ENCODE measurements around the gene ESRRG.

ESRRG gene

GRCh38 chr1:216482620-216483019, 240.6 kb downstream of the ESRRG start:
- H2AK5ac ChIP-seq (ENCODE audit: low read depth, low read length) = no peak overlapping the region
- no peak overlapping the region for H2BK15ac ChIP-seq (ENCODE audit: low read length)
- H3K4me1 ChIP-seq (ENCODE audit: control insufficient read depth in 2 of 2, insufficient read depth in 1 of 2, low read depth in 1 of 2, low read length in 2 of 2) = no peaks in the 10 kb centered on the region
- H2BK5ac ChIP-seq (ENCODE audit: low read length) = no peak overlapping the region
- no peak overlapping the region for H2AFZ ChIP-seq (ENCODE audit: low read length)
- no peak overlapping the region for H3K4me3 ChIP-seq (ENCODE audit: low read length in 2 of 2)
- H3K23ac ChIP-seq (ENCODE audit: low read depth, low read length, poor library complexity) = no peak overlapping the region
- no peak overlapping the region for H2BK12ac ChIP-seq (ENCODE audit: low read length)
- no peaks in the 10 kb centered on the region for H3K79me1 ChIP-seq (ENCODE audit: low read depth, low read length)
- no peak overlapping the region for H3K27ac ChIP-seq (replicated peaks; ENCODE audit: low read length)
- H4K91ac ChIP-seq (ENCODE audit: low read depth, low read length, poor library complexity) = no peak overlapping the region
- no peak overlapping the region for H3K18ac ChIP-seq (ENCODE audit: low read length)
- peaks cover 0 to 3% of the 10 kb centered on the region in 2 donors for H3K9me3 ChIP-seq (replicated peaks in 1 of 2; ENCODE audit: control insufficient read depth in 2 of 2, insufficient read depth in 1 of 2, low read depth in 1 of 2, low read length in 2 of 2)
- H3K27me3 ChIP-seq (ENCODE audit: control insufficient read depth in 3 of 3, insufficient read depth in 3 of 3, low read depth in 1 of 3, low read length in 3 of 3) = peaks cover 0 to 2% (median 0%) of the 10 kb centered on the region in 3 experiments
- H2BK120ac ChIP-seq (ENCODE audit: low read depth, low read length) = no peak overlapping the region
- no peak overlapping the region for H3K9ac ChIP-seq (ENCODE audit: low read depth, low read length, poor library complexity)
- H3K36me3 ChIP-seq (replicated peaks in 1 of 2; ENCODE audit: control insufficient read depth in 2 of 2, insufficient read depth in 2 of 2, low read length in 2 of 2) = no peaks in the 10 kb centered on the region
- H3K4ac ChIP-seq (ENCODE audit: low read length) = no peak overlapping the region
- H3K4me2 ChIP-seq (ENCODE audit: insufficient read depth, low read length, poor library complexity, severe bottlenecking) = no peak overlapping the region
- no peak for DNase-seq (ENCODE audit: low spot score)
- no peak overlapping the region for H4K8ac ChIP-seq (ENCODE audit: low read depth, low read length)
- H3K14ac ChIP-seq (ENCODE audit: low read length) = no peak overlapping the region
- WGBS, 2 donors (ENCODE audit: extremely low coverage in 2 of 2, insufficient read length in 2 of 2, insufficient replicate concordance in 1 of 2) = no CpG with 5 or more reads among the region's 3 CpGs

GRCh38 chr1:216478238-216478637, 245.0 kb downstream of the ESRRG start:
- Histone ChIP-seq H4K8ac (ENCODE audit: low read depth, low read length) (no peak overlapping the region), H2AK5ac (ENCODE audit: low read depth, low read length) (no peak overlapping the region), H3K27ac (replicated peaks; ENCODE audit: low read length) (no peak overlapping the region), H2BK5ac (ENCODE audit: low read length) (no peak overlapping the region), H2BK120ac (ENCODE audit: low read depth, low read length) (no peak overlapping the region), H3K9ac (ENCODE audit: low read depth, low read length, poor library complexity) (no peak overlapping the region), H3K4me2 (ENCODE audit: insufficient read depth, low read length, poor library complexity, severe bottlenecking) (no peak overlapping the region), H2BK15ac (ENCODE audit: low read length) (no peak overlapping the region), H3K18ac (ENCODE audit: low read length) (no peak overlapping the region), H3K4me1 (ENCODE audit: control insufficient read depth in 2 of 2, insufficient read depth in 1 of 2, low read depth in 1 of 2, low read length in 2 of 2) (no peaks in the 10 kb centered on the region), H3K27me3 (ENCODE audit: control insufficient read depth in 3 of 3, insufficient read depth in 3 of 3, low read depth in 1 of 3, low read length in 3 of 3) (peaks cover 0 to 2% (median 0%) of the 10 kb centered on the region in 3 experiments), H3K4ac (ENCODE audit: low read length) (no peak overlapping the region), H3K23ac (ENCODE audit: low read depth, low read length, poor library complexity) (no peak overlapping the region), H3K4me3 (ENCODE audit: low read length in 2 of 2) (no peak overlapping the region), H2BK12ac (ENCODE audit: low read length) (no peak overlapping the region), H2AFZ (ENCODE audit: low read length) (no peak overlapping the region), H3K36me3 (replicated peaks in 1 of 2; ENCODE audit: control insufficient read depth in 2 of 2, insufficient read depth in 2 of 2, low read length in 2 of 2) (no peaks in the 10 kb centered on the region), H3K14ac (ENCODE audit: low read length) (no peak overlapping the region), H3K9me3 (replicated peaks in 1 of 2; ENCODE audit: control insufficient read depth in 2 of 2, insufficient read depth in 1 of 2, low read depth in 1 of 2, low read length in 2 of 2) (no peaks in the 10 kb centered on the region), H4K91ac (ENCODE audit: low read depth, low read length, poor library complexity) (no peak overlapping the region), H3K79me1 (ENCODE audit: low read depth, low read length) (no peaks in the 10 kb centered on the region)
- no peak for DNase-seq (ENCODE audit: low spot score)
- no CpG with 5 or more reads among the region's 8 CpGs for WGBS, 2 donors (ENCODE audit: extremely low coverage in 2 of 2, insufficient read length in 2 of 2, insufficient replicate concordance in 1 of 2)

- no peak overlapping the region for H2BK5ac ChIP-seq (ENCODE audit: low read length)
- H2AFZ ChIP-seq (ENCODE audit: low read length) = no peak overlapping the region
- no peaks in the 10 kb centered on the region for H3K9me3 ChIP-seq (replicated peaks in 1 of 2; ENCODE audit: control insufficient read depth in 2 of 2, insufficient read depth in 1 of 2, low read depth in 1 of 2, low read length in 2 of 2)
- no peak overlapping the region for H2BK12ac ChIP-seq (ENCODE audit: low read length)
- no peak overlapping the region for H3K18ac ChIP-seq (ENCODE audit: low read length)
- no peak overlapping the region for H3K14ac ChIP-seq (ENCODE audit: low read length)
- DNase-seq (ENCODE audit: low spot score) = no peak
- H4K8ac ChIP-seq (ENCODE audit: low read depth, low read length) = no peak overlapping the region
- no peak overlapping the region for H2BK15ac ChIP-seq (ENCODE audit: low read length)
- H3K4ac ChIP-seq (ENCODE audit: low read length) = no peak overlapping the region
- H2BK120ac ChIP-seq (ENCODE audit: low read depth, low read length) = no peak overlapping the region
- H3K27me3 ChIP-seq (ENCODE audit: control insufficient read depth in 3 of 3, insufficient read depth in 3 of 3, low read depth in 1 of 3, low read length in 3 of 3) = peaks cover 0 to under 1% (median 0%) of the 10 kb centered on the region in 3 experiments
- H3K27ac ChIP-seq (replicated peaks; ENCODE audit: low read length) = no peak overlapping the region
- WGBS, 2 donors (ENCODE audit: extremely low coverage in 2 of 2, insufficient read length in 2 of 2, insufficient replicate concordance in 1 of 2) = no CpG with 5 or more reads among the region's 1 CpG
- no peak overlapping the region for H3K4me3 ChIP-seq (ENCODE audit: low read length in 2 of 2)
- H3K9ac ChIP-seq (ENCODE audit: low read depth, low read length, poor library complexity) = no peak overlapping the region
- no peaks in the 10 kb centered on the region for H3K4me1 ChIP-seq (ENCODE audit: control insufficient read depth in 2 of 2, insufficient read depth in 1 of 2, low read depth in 1 of 2, low read length in 2 of 2)
- no peaks in the 10 kb centered on the region for H3K79me1 ChIP-seq (ENCODE audit: low read depth, low read length)
- H2AK5ac ChIP-seq (ENCODE audit: low read depth, low read length) = no peak overlapping the region
- H3K36me3 ChIP-seq (replicated peaks in 1 of 2; ENCODE audit: control insufficient read depth in 2 of 2, insufficient read depth in 2 of 2, low read length in 2 of 2) = no peaks in the 10 kb centered on the region
- H4K91ac ChIP-seq (ENCODE audit: low read depth, low read length, poor library complexity) = no peak overlapping the region
- no peak overlapping the region for H3K4me2 ChIP-seq (ENCODE audit: insufficient read depth, low read length, poor library complexity, severe bottlenecking)
- no peak overlapping the region for H3K23ac ChIP-seq (ENCODE audit: low read depth, low read length, poor library complexity)
Observed at GRCh38 chr1:216476341-216476740, 246.9 kb downstream of the ESRRG start.

GRCh38 chr1:216475659-216476276, 247.5 kb downstream of the ESRRG start:
- Histone ChIP-seq H3K36me3 (replicated peaks in 1 of 2; ENCODE audit: control insufficient read depth in 2 of 2, insufficient read depth in 2 of 2, low read length in 2 of 2) (no peaks in the 10 kb centered on the region), H3K4me2 (ENCODE audit: insufficient read depth, low read length, poor library complexity, severe bottlenecking) (no peak overlapping the region), H3K14ac (ENCODE audit: low read length) (no peak overlapping the region), H3K4me1 (ENCODE audit: control insufficient read depth in 2 of 2, insufficient read depth in 1 of 2, low read depth in 1 of 2, low read length in 2 of 2) (no peaks in the 10 kb centered on the region), H3K18ac (ENCODE audit: low read length) (no peak overlapping the region), H3K9me3 (replicated peaks in 1 of 2; ENCODE audit: control insufficient read depth in 2 of 2, insufficient read depth in 1 of 2, low read depth in 1 of 2, low read length in 2 of 2) (no peaks in the 10 kb centered on the region), H3K79me1 (ENCODE audit: low read depth, low read length) (no peaks in the 10 kb centered on the region), H2AK5ac (ENCODE audit: low read depth, low read length) (no peak overlapping the region), H3K23ac (ENCODE audit: low read depth, low read length, poor library complexity) (no peak overlapping the region), H3K9ac (ENCODE audit: low read depth, low read length, poor library complexity) (no peak overlapping the region), H3K27me3 (ENCODE audit: control insufficient read depth in 3 of 3, insufficient read depth in 3 of 3, low read depth in 1 of 3, low read length in 3 of 3) (no peaks in the 10 kb centered on the region), H3K27ac (replicated peaks; ENCODE audit: low read length) (no peak overlapping the region), H2BK120ac (ENCODE audit: low read depth, low read length) (no peak overlapping the region), H4K8ac (ENCODE audit: low read depth, low read length) (no peak overlapping the region), H3K4ac (ENCODE audit: low read length) (no peak overlapping the region), H2BK12ac (ENCODE audit: low read length) (no peak overlapping the region), H3K4me3 (ENCODE audit: low read length in 2 of 2) (no peak overlapping the region), H2BK15ac (ENCODE audit: low read length) (no peak overlapping the region), H2BK5ac (ENCODE audit: low read length) (no peak overlapping the region), H2AFZ (ENCODE audit: low read length) (no peak overlapping the region), H4K91ac (ENCODE audit: low read depth, low read length, poor library complexity) (no peak overlapping the region)
- no CpG with 5 or more reads among the region's 1 CpG for WGBS, 2 donors (ENCODE audit: extremely low coverage in 2 of 2, insufficient read length in 2 of 2, insufficient replicate concordance in 1 of 2)
- no peak for DNase-seq (ENCODE audit: low spot score)
